ENCODE results near the gene SLC47A2. TPM values are rescaled to one million over a fixed set of nuclear protein-coding genes. Genes with fewer than 3 reads are reported as not detected.
A peak's percentile ranks its signal among the peaks of the same experiment; 100 is the strongest.
"Not testable (repeated sequence)": the region's sequence is repeated elsewhere in the genome, so short reads cannot be mapped to it uniquely, and the experiment has no call there.

SLC47A2 gene
- total RNA-seq, 2 experiments from 2014 or later = not detected

- BruUV-seq (replicated peaks) = no TSS peak
- peaks cover 52% of the 10 kb centered on the region; the same call in 1 of the 2 replicates for H3K36me3 ChIP-seq (ENCODE audit: insufficient read depth, low read length)
- ChIA-PET CTCF (ENCODE audit: unreplicated experiment) (no interaction called here), POLR2A (interaction anchor here (0.7 to 1.7 kb wide), 3 partner anchors 10 to 132 kb away, joined by 3 to 4 read pairs (median 4); no protein-coding TSS in a partner anchor)
- no peak overlapping the region for H3K27ac ChIP-seq (ENCODE audit: low read depth, low read length, poor library complexity, severe bottlenecking)
- intact Hi-C loops (cut with micrococcal nuclease; ENCODE audit: unreplicated experiment) = no loop called here
- H2AFZ ChIP-seq (ENCODE audit: low read length) = no peak overlapping the region
- no peaks in the 10 kb centered on the region for H3K4me1 ChIP-seq (ENCODE audit: insufficient read depth, low read length, poor library complexity, severe bottlenecking)
- no peaks in the 10 kb centered on the region for H3K9me2 ChIP-seq (ENCODE audit: insufficient read depth, low read length)
- H4K20me1 ChIP-seq (ENCODE audit: insufficient read depth, low read length) = no peaks in the 10 kb centered on the region
- H3K79me2 ChIP-seq (ENCODE audit: insufficient read depth, low read depth, low read length) = no peaks in the 10 kb centered on the region
- H3K4me2 ChIP-seq (ENCODE audit: low read length) = no peak overlapping the region
- TF ChIP-seq CTCF (conservative IDR thresholded peaks at IDR 0.05; ENCODE audit: low read length) = no peak
- DNase-seq (ENCODE audit: low spot score) = no peak
- no peak overlapping the region for H3K4me3 ChIP-seq (ENCODE audit: low read depth, low read length, poor library complexity, severe bottlenecking)
- no peaks in the 10 kb centered on the region for H3K9me3 ChIP-seq (ENCODE audit: low read length)
These were observed 44.2 kb downstream of the SLC47A2 start for GRCh38 chr17:19672009-19672750.

DNA sequence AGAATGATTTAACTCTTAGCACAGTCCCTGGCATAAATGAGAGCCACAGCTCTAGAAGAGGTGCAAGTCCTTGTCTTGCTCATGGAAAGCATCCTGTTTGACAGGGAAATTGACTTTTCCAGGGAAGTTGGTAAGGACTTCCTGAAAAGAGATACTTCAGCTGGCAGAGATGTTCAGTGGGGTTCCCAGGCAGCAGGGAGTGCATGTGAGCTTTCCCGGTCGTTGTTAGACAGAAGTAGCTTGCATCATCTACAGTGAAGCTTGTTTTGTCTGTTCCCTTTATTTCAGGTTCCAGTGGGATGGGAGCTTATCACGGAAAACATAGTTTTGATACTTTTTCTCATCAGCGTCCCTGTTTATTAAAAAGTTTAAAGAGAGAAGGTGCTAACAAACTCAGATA, 45.0 kb downstream of the SLC47A2 start:
- Histone ChIP-seq H4K20me1 (ENCODE audit: insufficient read depth, low read length) (no peaks in the 10 kb centered on the region), H3K4me2 (ENCODE audit: low read length) (no peak overlapping the region), H2AFZ (ENCODE audit: low read length) (no peak overlapping the region), H3K27ac (ENCODE audit: low read depth, low read length, poor library complexity, severe bottlenecking) (no peak overlapping the region), H3K4me1 (ENCODE audit: insufficient read depth, low read length, poor library complexity, severe bottlenecking) (no peaks in the 10 kb centered on the region), H3K79me2 (ENCODE audit: insufficient read depth, low read depth, low read length) (no peaks in the 10 kb centered on the region), H3K4me3 (ENCODE audit: low read depth, low read length, poor library complexity, severe bottlenecking) (no peak overlapping the region), H3K9me2 (ENCODE audit: insufficient read depth, low read length) (no peaks in the 10 kb centered on the region), H3K36me3 (ENCODE audit: insufficient read depth, low read length) (peaks cover 49% of the 10 kb centered on the region; the same call in 1 of the 2 replicates), H3K9me3 (ENCODE audit: low read length) (no peaks in the 10 kb centered on the region)
- TF ChIP-seq EZH2phosphoT487 (IDR thresholded peaks at IDR 0.05; ENCODE audit: borderline replicate concordance, low read depth, low read length) = no peak
- TF ChIP-seq CTCF (conservative IDR thresholded peaks at IDR 0.05; ENCODE audit: low read length) = no peak
- no peak for DNase-seq (ENCODE audit: low spot score)
- BruUV-seq (replicated peaks) = no TSS peak
- ChIA-PET CTCF (ENCODE audit: unreplicated experiment) (no interaction called here), POLR2A (interaction anchor here (0.7 to 1.7 kb wide), 3 partner anchors 11 to 209 kb away, joined by 3 to 4 read pairs (median 4); no protein-coding TSS in a partner anchor)
- intact Hi-C loops (cut with micrococcal nuclease; ENCODE audit: unreplicated experiment) = no loop called here

DNA sequence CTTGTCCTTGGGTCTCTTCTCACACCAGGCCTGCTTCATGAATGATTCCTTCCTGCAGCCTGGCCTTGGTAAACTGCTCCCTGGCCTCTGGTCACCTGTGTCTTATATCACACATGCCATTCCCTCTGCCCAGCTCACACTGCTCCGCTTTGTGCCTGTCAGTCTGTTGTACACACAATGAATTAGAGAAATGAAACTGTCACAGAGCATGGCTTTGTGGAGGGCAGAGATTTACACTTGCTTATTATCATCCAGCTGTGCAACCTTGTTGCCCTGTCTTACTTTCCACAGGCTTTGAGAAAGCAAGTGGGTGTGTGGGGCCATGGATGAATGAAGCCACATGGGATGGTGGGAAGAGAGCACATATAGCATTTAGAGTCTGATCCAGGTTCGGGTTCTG, 45.5 kb downstream of the SLC47A2 start:
- H3K36me3 ChIP-seq (ENCODE audit: insufficient read depth, low read length) = peaks cover 48% of the 10 kb centered on the region
- no peak overlapping the region for H2AFZ ChIP-seq (ENCODE audit: low read length)
- H3K4me2 ChIP-seq (ENCODE audit: low read length) = no peak overlapping the region
- TF ChIP-seq EZH2phosphoT487 (IDR thresholded peaks at IDR 0.05; ENCODE audit: borderline replicate concordance, low read depth, low read length) (no peak), CTCF (conservative IDR thresholded peaks at IDR 0.05; ENCODE audit: low read length) (no peak)
- BruUV-seq (replicated peaks) = no TSS peak
- no peaks in the 10 kb centered on the region for H3K79me2 ChIP-seq (ENCODE audit: insufficient read depth, low read depth, low read length)
- CTCF ChIA-PET (ENCODE audit: unreplicated experiment) = no interaction called here
- no peak overlapping the region for H3K4me3 ChIP-seq (ENCODE audit: low read depth, low read length, poor library complexity, severe bottlenecking)
- POLR2A ChIA-PET = interaction anchor here (0.7 to 1.7 kb wide), 2 partner anchors 11 to 208 kb away, joined by 3 to 4 read pairs; no protein-coding TSS in a partner anchor
- no peaks in the 10 kb centered on the region for H3K4me1 ChIP-seq (ENCODE audit: insufficient read depth, low read length, poor library complexity, severe bottlenecking)
- no peaks in the 10 kb centered on the region for H3K9me3 ChIP-seq (ENCODE audit: low read length)
- DNase-seq (ENCODE audit: low spot score) = peak; percentile 39
- H3K27ac ChIP-seq (ENCODE audit: low read depth, low read length, poor library complexity, severe bottlenecking) = no peak overlapping the region
- H4K20me1 ChIP-seq (ENCODE audit: insufficient read depth, low read length) = no peaks in the 10 kb centered on the region
- intact Hi-C loops (cut with micrococcal nuclease; ENCODE audit: unreplicated experiment) = loop anchor here (1.0 kb wide), 1 partner anchor 11 kb away; no protein-coding TSS in a partner anchor
- no peaks in the 10 kb centered on the region for H3K9me2 ChIP-seq (ENCODE audit: insufficient read depth, low read length)

DNA sequence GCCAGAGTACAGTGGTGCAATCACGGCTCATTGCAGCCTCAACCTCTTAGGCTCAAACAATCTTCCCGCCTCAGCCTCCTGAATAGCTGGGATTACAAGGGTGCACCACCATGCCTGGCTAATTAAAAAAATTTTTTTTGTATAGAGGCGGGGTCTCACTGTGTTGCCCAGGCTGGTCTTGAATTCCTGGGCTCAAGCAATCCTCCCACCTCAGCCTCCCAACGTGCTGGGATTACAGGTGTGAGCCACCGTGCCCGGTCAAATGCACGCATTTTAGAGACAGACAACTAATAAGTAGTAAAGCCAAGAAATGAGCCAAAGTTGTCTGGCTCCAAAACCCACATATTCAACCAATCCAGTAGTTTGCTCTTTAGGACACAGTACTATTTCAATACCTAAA, 46.7 kb downstream of the SLC47A2 start:
- H3K4me2 ChIP-seq (ENCODE audit: low read length); H3K27ac ChIP-seq (ENCODE audit: low read depth, low read length, poor library complexity, severe bottlenecking); CTCF ChIA-PET (ENCODE audit: unreplicated experiment); H3K9me3 ChIP-seq (ENCODE audit: low read length); H2AFZ ChIP-seq (ENCODE audit: low read length); BruUV-seq (replicated peaks); H4K20me1 ChIP-seq (ENCODE audit: insufficient read depth, low read length); DNase-seq (ENCODE audit: low spot score); H3K4me1 ChIP-seq (ENCODE audit: insufficient read depth, low read length, poor library complexity, severe bottlenecking); H3K4me3 ChIP-seq (ENCODE audit: low read depth, low read length, poor library complexity, severe bottlenecking); H3K9me2 ChIP-seq (ENCODE audit: insufficient read depth, low read length); H3K79me2 ChIP-seq (ENCODE audit: insufficient read depth, low read depth, low read length); POLR2A ChIA-PET: not testable (repeated sequence)
- intact Hi-C loops (cut with micrococcal nuclease; ENCODE audit: unreplicated experiment) = loop anchor here (1.0 kb wide), 1 partner anchor 13 kb away; no protein-coding TSS in a partner anchor
- H3K36me3 ChIP-seq (ENCODE audit: insufficient read depth, low read length) = peaks cover 55% of the 10 kb centered on the region

Data from OCI-LY7 (cell line).